GM23248 (cell line): ENCODE results near the gene SLC45A1.

Source experiments
- EZH2 ChIP-seq: fragments of 200-600 bp; sonication (generic); IDR thresholded peaks from 2 replicates; pipeline ENCODE4 v1.6.1; 2018; ENCODE audit warnings: antibody characterized with exemption, mild to moderate bottlenecking; ENCODE audit not compliant: insufficient read depth, poor library complexity, severe bottlenecking
- EZH2phosphoT487 ChIP-seq: fragments of 200-600 bp; sonication (generic); IDR thresholded peaks from 2 replicates; pipeline ENCODE4 v1.6.1; 2018; ENCODE audit warnings: antibody characterized with exemption, moderate library complexity, mild to moderate bottlenecking, low read depth; ENCODE audit not compliant: insufficient read depth

DNA sequence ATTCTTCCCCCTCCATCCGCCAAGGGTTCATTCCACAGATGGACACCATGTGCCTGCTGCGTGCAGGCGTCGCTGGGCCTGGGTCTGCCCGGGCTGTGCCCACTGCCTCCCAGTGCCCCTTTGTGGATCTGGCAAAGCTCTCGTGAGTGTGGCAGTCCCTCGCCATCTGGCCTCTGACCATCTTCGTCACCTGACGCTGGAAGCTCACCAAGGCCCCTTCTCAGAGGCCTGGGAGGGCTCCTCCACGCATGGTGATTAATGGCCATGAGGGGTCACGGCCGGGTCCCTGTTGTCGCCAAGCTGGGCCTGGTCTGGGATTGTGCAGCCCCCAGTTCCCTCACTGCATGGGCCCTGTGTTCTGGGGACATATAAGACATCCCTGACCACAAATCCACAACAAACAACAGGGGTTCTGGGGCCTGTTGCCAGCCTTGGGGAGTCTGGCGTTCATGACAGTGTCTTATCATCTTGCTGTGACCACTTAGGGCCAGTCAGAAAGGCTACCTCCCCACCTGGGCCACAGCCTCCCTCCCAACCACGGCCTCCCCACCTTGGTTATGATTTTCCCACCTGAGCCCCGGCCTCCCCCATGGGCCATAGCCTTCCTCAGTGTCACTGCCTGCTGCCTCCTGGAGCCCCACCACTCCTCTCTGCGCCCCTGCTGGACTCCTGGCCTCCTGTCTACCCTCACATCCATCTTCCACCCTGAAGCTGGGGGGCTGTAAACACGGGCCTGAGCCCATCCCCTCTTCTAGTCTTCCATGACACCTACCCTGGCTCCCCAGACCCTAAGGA is 27.9 kb downstream of the SLC45A1 start:
- TF ChIP-seq EZH2 (no peak), EZH2phosphoT487 (no peak)
